HepG2 (cell line): ENCODE measurements around the gene RTP5. TPM values are rescaled to one million over a fixed set of nuclear protein-coding genes. Genes with fewer than 3 reads are reported as not detected.

Source experiments
- CHD4 ChIP-seq: fragments of 200-600 bp; sonication (generic); IDR thresholded peaks from 2 replicates; pipeline ENCODE4 v1.7.0; 2017; ENCODE audit warnings: mild to moderate bottlenecking, low read length, borderline replicate concordance
- DPF2 ChIP-seq: sonication (generic); formaldehyde crosslinking; IDR thresholded peaks from 2 replicates; pipeline ENCODE4 v1.4.0; 2020; ENCODE audit warnings: mild to moderate bottlenecking, low read depth, missing genetic modification reagents, borderline replicate concordance
- HIVEP1 ChIP-seq: sonication (generic); formaldehyde crosslinking; IDR thresholded peaks from 2 replicates; pipeline ENCODE4 v1.4.0; 2020; ENCODE audit warnings: mild to moderate bottlenecking, missing genetic modification reagents
- IRF2 ChIP-seq: IDR thresholded peaks from 2 replicates; pipeline ENCODE4 v1.6.1; 2018; ENCODE audit warnings: missing genetic modification reagents, missing compliant biosample characterization
- MYC ChIP-seq: sonication (generic); formaldehyde crosslinking; IDR thresholded peaks from 2 replicates; pipeline ENCODE4 v1.9.0; 2021; ENCODE audit warnings: missing genetic modification reagents, borderline replicate concordance
- RBAK ChIP-seq: sonication (generic); formaldehyde crosslinking; IDR thresholded peaks from 2 replicates; pipeline ENCODE4 v1.5.1; 2020; ENCODE audit warnings: mild to moderate bottlenecking, missing genetic modification reagents
- RFXANK ChIP-seq: IDR thresholded peaks from 2 replicates; pipeline ENCODE4 v1.6.1; 2016
- SRSF1 ChIP-seq: fragments of 200-400 bp; formaldehyde crosslinking; optimal IDR thresholded peaks from 2 replicates; pipeline ENCODE3; 2017; ENCODE audit warnings: mild to moderate bottlenecking, low read depth, low read length, moderate library complexity
- TAF15 ChIP-seq: fragments of 200-400 bp; formaldehyde crosslinking; IDR thresholded peaks from one replicate; pipeline ENCODE4 v1.6.1; 2018; ENCODE audit warnings: mild to moderate bottlenecking, low read depth, low read length; ENCODE audit not compliant: poor library complexity, severe bottlenecking
- YEATS2 ChIP-seq: sonication (generic); formaldehyde crosslinking; IDR thresholded peaks from 2 replicates; pipeline ENCODE4 v1.4.0; 2020; ENCODE audit warnings: missing genetic modification reagents, borderline replicate concordance
- ZFP36L1 ChIP-seq: sonication (generic); formaldehyde crosslinking; IDR thresholded peaks from 2 replicates; pipeline ENCODE4 v1.8.0; 2022; ENCODE audit warnings: mild to moderate bottlenecking, missing genetic modification reagents, moderate library complexity
- ZNF12 ChIP-seq: sonication (generic); formaldehyde crosslinking; IDR thresholded peaks from 2 replicates; pipeline ENCODE4 v1.5.0; 2020; ENCODE audit warnings: missing genetic modification reagents
- ZNF337 ChIP-seq: sonication (generic); formaldehyde crosslinking; IDR thresholded peaks from 2 replicates; pipeline ENCODE4 v1.5.1; 2020; ENCODE audit warnings: missing genetic modification reagents, low read depth, mild to moderate bottlenecking, borderline replicate concordance
- ZNF350 ChIP-seq: sonication (generic); formaldehyde crosslinking; IDR thresholded peaks from 2 replicates; pipeline ENCODE4 v1.4.0; 2020; ENCODE audit warnings: mild to moderate bottlenecking, low read depth, missing genetic modification reagents, borderline replicate concordance
- ZNF446 ChIP-seq: sonication (generic); formaldehyde crosslinking; IDR thresholded peaks from 2 replicates; pipeline ENCODE4 v1.5.0; 2020; ENCODE audit warnings: mild to moderate bottlenecking, missing genetic modification reagents
- ZNF629 ChIP-seq: sonication (generic); formaldehyde crosslinking; conservative IDR thresholded peaks from 2 replicates; pipeline ENCODE4 v1.5.0; 2020; ENCODE audit warnings: missing genetic modification reagents
- ZNF768 ChIP-seq: sonication (generic); formaldehyde crosslinking; IDR thresholded peaks from 2 replicates; pipeline ENCODE4 v1.4.0; 2020; ENCODE audit warnings: missing genetic modification reagents
- polyA plus RNA-seq, 8 experiments: library from polyadenylated mRNA; depleted of rRNA in 3 of 8; stranded (reverse) in 7 of 8; unstranded in 1 of 8; fragments of >200 nt; fragmentation: Illumina TruSeq in 4 of 8; extraction: Trizol in 4 of 8; gene quantifications; 2 replicates each; pipeline versions ENCODE4 v1.2.1 to v1.2.3, GENCODE V29; 2011 to 2016; ENCODE audit warnings: low read depth in 4 of 8, missing spikeins in 1 of 8, mixed read lengths in 1 of 8; ENCODE audit not compliant: insufficient read depth in 1 of 8
- total RNA-seq, 5 experiments: library from RNA; depleted of rRNA; stranded (reverse); fragments of >200 nt; fragmentation: Illumina TruSeq; extraction: Trizol; gene quantifications; 2 replicates each; pipeline ENCODE4 v1.2.3, GENCODE V29; 2016; ENCODE audit warnings: low read depth in 1 of 5
- TF ChIP-seq, protein P1 (sequence below): sonication (generic); formaldehyde crosslinking; IDR thresholded peaks from 2 replicates; pipeline ENCODE4 v1.5.0; 2020; ENCODE audit warnings: missing genetic modification reagents, mild to moderate bottlenecking, borderline replicate concordance
- TF ChIP-seq, protein P2 (sequence below): sonication (generic); formaldehyde crosslinking; IDR thresholded peaks from 2 replicates; pipeline ENCODE4 v1.4.0; 2020; ENCODE audit warnings: missing genetic modification reagents
- TF ChIP-seq, protein P3 (sequence below): sonication (generic); formaldehyde crosslinking; IDR thresholded peaks from 2 replicates; pipeline ENCODE4 v1.8.0; 2022; ENCODE audit warnings: mild to moderate bottlenecking, missing genetic modification reagents; ENCODE audit not compliant: insufficient replicate concordance
- TF ChIP-seq, protein P4 (sequence below): IDR thresholded peaks from 2 replicates; pipeline ENCODE4 v1.6.1; 2018; ENCODE audit warnings: missing genetic modification reagents, mild to moderate bottlenecking, missing compliant biosample characterization

Gene RTP5
- total and polyA plus RNA-seq, 2 of the 13 experiments (the other 11 are each of a cell fraction or from before 2014, with no cell fraction given) = not detected

DNA sequence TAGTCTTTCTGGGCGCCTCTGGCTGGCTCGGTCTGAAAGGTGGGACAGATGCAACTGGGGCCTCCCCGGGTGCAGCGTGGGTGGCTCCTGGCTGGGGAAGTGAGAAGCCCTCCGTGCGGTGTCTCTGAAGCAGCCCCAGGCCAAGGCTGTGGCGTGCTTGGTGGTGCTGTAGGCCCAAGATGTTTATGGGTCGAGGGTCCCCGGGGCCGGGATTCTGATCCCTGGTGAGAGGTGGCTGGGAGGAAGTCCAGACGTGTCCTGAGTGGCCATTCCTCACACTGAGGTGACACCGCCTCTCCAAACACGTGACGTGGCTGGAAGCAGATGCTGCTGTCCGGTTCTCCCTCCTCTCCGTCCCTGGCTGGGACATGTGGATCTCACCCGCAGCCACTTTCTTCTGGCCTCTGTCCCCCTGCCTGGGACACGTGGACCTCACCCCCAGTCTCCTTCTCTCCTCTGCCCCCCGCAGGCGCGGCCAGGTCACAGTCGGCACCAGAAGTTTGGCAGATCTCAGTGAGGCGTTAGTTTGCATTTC, 12.6 kb downstream of the RTP5 start (continued):
- TF ChIP-seq ZNF12 (no peak), ZNF350 (CRISPR knock-in tag) (no peak), CHD4 (no peak), MYC (CRISPR knock-in tag) (peak; percentile 61), ZNF337 (no peak), ZNF629 (CRISPR knock-in tag) (no peak), YEATS2 (CRISPR knock-in tag) (no peak), HIVEP1 (CRISPR knock-in tag) (0 out of 2 replicates have a peak, but pooled peaks have one; percentile 27), ZNF768 (peak; percentile 20; the same call in 1 of the 2 replicates), RBAK (CRISPR knock-in tag) (no peak), RFXANK (CRISPR knock-in tag) (no peak), IRF2 (CRISPR knock-in tag) (no peak), SRSF1 (no peak), DPF2 (CRISPR knock-in tag) (no peak), ZNF446 (no peak), TAF15 (no peak), ZFP36L1 (CRISPR knock-in tag) (no peak)
- TF ChIP-seq, protein P1, sequence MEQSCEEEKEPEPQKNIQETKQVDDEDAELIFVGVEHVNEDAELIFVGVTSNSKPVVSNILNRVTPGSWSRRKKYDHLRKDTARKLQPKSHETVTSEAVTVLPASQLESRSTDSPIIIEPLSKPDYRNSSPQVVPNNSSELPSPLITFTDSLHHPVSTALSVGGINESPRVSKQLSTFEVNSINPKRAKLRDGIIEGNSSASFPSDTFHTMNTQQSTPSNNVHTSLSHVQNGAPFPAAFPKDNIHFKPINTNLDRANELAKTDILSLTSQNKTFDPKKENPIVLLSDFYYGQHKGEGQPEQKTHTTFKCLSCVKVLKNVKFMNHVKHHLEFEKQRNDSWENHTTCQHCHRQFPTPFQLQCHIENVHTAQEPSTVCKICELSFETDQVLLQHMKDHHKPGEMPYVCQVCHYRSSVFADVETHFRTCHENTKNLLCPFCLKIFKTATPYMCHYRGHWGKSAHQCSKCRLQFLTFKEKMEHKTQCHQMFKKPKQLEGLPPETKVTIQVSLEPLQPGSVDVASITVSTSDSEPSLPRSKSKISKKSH = peak; percentile 15; the same call in 1 of the 2 replicates
- TF ChIP-seq, protein P2, sequence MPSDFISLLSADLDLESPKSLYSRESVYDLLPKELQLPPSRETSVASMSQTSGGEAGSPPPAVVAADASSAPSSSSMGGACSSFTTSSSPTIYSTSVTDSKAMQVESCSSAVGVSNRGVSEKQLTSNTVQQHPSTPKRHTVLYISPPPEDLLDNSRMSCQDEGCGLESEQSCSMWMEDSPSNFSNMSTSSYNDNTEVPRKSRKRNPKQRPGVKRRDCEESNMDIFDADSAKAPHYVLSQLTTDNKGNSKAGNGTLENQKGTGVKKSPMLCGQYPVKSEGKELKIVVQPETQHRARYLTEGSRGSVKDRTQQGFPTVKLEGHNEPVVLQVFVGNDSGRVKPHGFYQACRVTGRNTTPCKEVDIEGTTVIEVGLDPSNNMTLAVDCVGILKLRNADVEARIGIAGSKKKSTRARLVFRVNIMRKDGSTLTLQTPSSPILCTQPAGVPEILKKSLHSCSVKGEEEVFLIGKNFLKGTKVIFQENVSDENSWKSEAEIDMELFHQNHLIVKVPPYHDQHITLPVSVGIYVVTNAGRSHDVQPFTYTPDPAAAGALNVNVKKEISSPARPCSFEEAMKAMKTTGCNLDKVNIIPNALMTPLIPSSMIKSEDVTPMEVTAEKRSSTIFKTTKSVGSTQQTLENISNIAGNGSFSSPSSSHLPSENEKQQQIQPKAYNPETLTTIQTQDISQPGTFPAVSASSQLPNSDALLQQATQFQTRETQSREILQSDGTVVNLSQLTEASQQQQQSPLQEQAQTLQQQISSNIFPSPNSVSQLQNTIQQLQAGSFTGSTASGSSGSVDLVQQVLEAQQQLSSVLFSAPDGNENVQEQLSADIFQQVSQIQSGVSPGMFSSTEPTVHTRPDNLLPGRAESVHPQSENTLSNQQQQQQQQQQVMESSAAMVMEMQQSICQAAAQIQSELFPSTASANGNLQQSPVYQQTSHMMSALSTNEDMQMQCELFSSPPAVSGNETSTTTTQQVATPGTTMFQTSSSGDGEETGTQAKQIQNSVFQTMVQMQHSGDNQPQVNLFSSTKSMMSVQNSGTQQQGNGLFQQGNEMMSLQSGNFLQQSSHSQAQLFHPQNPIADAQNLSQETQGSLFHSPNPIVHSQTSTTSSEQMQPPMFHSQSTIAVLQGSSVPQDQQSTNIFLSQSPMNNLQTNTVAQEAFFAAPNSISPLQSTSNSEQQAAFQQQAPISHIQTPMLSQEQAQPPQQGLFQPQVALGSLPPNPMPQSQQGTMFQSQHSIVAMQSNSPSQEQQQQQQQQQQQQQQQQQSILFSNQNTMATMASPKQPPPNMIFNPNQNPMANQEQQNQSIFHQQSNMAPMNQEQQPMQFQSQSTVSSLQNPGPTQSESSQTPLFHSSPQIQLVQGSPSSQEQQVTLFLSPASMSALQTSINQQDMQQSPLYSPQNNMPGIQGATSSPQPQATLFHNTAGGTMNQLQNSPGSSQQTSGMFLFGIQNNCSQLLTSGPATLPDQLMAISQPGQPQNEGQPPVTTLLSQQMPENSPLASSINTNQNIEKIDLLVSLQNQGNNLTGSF = no peak
- TF ChIP-seq, protein P3, sequence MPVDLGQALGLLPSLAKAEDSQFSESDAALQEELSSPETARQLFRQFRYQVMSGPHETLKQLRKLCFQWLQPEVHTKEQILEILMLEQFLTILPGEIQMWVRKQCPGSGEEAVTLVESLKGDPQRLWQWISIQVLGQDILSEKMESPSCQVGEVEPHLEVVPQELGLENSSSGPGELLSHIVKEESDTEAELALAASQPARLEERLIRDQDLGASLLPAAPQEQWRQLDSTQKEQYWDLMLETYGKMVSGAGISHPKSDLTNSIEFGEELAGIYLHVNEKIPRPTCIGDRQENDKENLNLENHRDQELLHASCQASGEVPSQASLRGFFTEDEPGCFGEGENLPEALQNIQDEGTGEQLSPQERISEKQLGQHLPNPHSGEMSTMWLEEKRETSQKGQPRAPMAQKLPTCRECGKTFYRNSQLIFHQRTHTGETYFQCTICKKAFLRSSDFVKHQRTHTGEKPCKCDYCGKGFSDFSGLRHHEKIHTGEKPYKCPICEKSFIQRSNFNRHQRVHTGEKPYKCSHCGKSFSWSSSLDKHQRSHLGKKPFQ = no peak
- TF ChIP-seq, protein P4, sequence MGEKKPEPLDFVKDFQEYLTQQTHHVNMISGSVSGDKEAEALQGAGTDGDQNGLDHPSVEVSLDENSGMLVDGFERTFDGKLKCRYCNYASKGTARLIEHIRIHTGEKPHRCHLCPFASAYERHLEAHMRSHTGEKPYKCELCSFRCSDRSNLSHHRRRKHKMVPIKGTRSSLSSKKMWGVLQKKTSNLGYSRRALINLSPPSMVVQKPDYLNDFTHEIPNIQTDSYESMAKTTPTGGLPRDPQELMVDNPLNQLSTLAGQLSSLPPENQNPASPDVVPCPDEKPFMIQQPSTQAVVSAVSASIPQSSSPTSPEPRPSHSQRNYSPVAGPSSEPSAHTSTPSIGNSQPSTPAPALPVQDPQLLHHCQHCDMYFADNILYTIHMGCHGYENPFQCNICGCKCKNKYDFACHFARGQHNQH (CRISPR knock-in tag) = no peak
